Keratinocyte (primary cell): ENCODE measurements around the gene MAP3K4. TPM values are rescaled to one million over a fixed set of nuclear protein-coding genes. Genes with fewer than 3 reads are reported as not detected.

Experiments
- DNase-seq: peaks from one replicate; pipeline ENCODE4 v3.0.0-alpha.2; 2011; ENCODE audit warnings: low read depth, missing footprints, low spot score
- FAIRE-seq: peaks from 2 replicates; lab custom pipeline; 2011; peaks lifted over from hg19 to GRCh38; lab: Jason Lieb, UNC
- H2AFZ ChIP-seq: 2 replicates; pipeline ENCODE4 v1.6.0; 2012; ENCODE audit warnings: low read length, control low read depth, inconsistent platforms; ENCODE audit not compliant: control insufficient read depth
- H3K27ac ChIP-seq: 2 replicates; pipeline ENCODE4 v1.5.1; 2011; ENCODE audit warnings: low read length; ENCODE audit not compliant: control insufficient read depth, insufficient read depth
- H3K27me3 ChIP-seq: 3 replicates; pipeline ENCODE4 v1.6.0; 2011; ENCODE audit warnings: low read length; ENCODE audit not compliant: control insufficient read depth, insufficient read depth; ENCODE audit errors: extremely low read depth
- H3K36me3 ChIP-seq, 2 experiments: 2 replicates in 1 of 2; 3 replicates in 1 of 2; pipeline ENCODE4 v1.5.1; 2011; ENCODE audit warnings: low read length in 2 of 2, mild to moderate bottlenecking in 1 of 2; ENCODE audit not compliant: control insufficient read depth in 2 of 2, insufficient read depth in 2 of 2; ENCODE audit errors: extremely low read depth in 1 of 2
- H3K4me1 ChIP-seq: 3 replicates; pipeline ENCODE4 v1.5.1; 2011; ENCODE audit warnings: low read length; ENCODE audit not compliant: control insufficient read depth, insufficient read depth; ENCODE audit errors: extremely low read depth
- H3K4me2 ChIP-seq: 3 replicates; pipeline ENCODE4 v1.6.0; 2011; ENCODE audit warnings: low read depth, low read length; ENCODE audit not compliant: control insufficient read depth, insufficient read depth; ENCODE audit errors: extremely low read depth
- H3K4me3 ChIP-seq, 3 experiments: fragments of 200-600 bp in 1 of 3; sonication (generic) in 1 of 3; 2 replicates in 2 of 3; 3 replicates in 1 of 3; pipeline ENCODE4 v1.5.1; 2011 to 2016; ENCODE audit warnings: low read length in 3 of 3, mild to moderate bottlenecking in 3 of 3, control low read depth in 2 of 3, inconsistent platforms in 1 of 3, low read depth in 1 of 3, mixed read lengths in 1 of 3, mixed run types in 1 of 3, moderate library complexity in 1 of 3; ENCODE audit not compliant: control insufficient read depth in 2 of 3, insufficient read depth in 2 of 3; ENCODE audit errors: extremely low read depth in 1 of 3
- H3K79me2 ChIP-seq: 2 replicates; pipeline ENCODE4 v1.6.0; 2012; ENCODE audit warnings: low read length; ENCODE audit not compliant: control insufficient read depth, insufficient read depth
- H3K9ac ChIP-seq: 3 replicates; pipeline ENCODE4 v1.6.0; 2011; ENCODE audit warnings: low read length; ENCODE audit not compliant: control insufficient read depth, insufficient read depth; ENCODE audit errors: extremely low read depth
- H3K9me1 ChIP-seq: 3 replicates; pipeline ENCODE4 v1.6.0; 2011; ENCODE audit warnings: low read length; ENCODE audit not compliant: control insufficient read depth, insufficient read depth; ENCODE audit errors: extremely low read depth
- H3K9me3 ChIP-seq: 2 replicates; pipeline ENCODE4 v1.5.1; 2012; ENCODE audit warnings: low read depth, low read length; ENCODE audit not compliant: control insufficient read depth
- H4K20me1 ChIP-seq: 3 replicates; pipeline ENCODE4 v1.6.0; 2011; ENCODE audit warnings: low read length; ENCODE audit not compliant: control insufficient read depth, insufficient read depth; ENCODE audit errors: extremely low read depth
- EZH2 ChIP-seq: IDR thresholded peaks from one replicate; pipeline ENCODE4 v1.6.1; 2012; ENCODE audit warnings: inconsistent platforms, mild to moderate bottlenecking, low read length, moderate library complexity
- dilution Hi-C: fragments of 300-500 bp; cut with MboI; formaldehyde crosslinking; loops from one replicate; pipeline ENCODE4 v1.7.0; 2020; ENCODE audit warnings: low sequenced_read_pairs; ENCODE audit not compliant: extremely low pct_ligation_motif_present
- polyA plus RNA-seq, 5 experiments: library from polyadenylated mRNA; depleted of rRNA in 3 of 5; stranded (reverse) in 3 of 5; stranded (forward) in 1 of 5; unstranded in 1 of 5; fragments of >200 nt; gene quantifications; 1 replicate in 1 of 5; 2 replicates in 3 of 5; 3 replicates in 1 of 5; pipeline versions ENCODE4 v1.2.1 to v1.2.3, GENCODE V29; 2011 to 2012; ENCODE audit warnings: missing spikeins in 2 of 5, low read depth in 1 of 5, low replicate concordance in 1 of 5
- TF ChIP-seq, protein P1 (sequence below), 3 experiments: IDR thresholded peaks in 1 of 3; conservative IDR thresholded peaks in 1 of 3; optimal IDR thresholded peaks in 1 of 3; 2 replicates in 2 of 3; 3 replicates in 1 of 3; pipeline versions ENCODE3 to v1.5.1; 2011; ENCODE audit warnings: low read length in 3 of 3, mild to moderate bottlenecking in 3 of 3, moderate library complexity in 2 of 3, control low read depth in 1 of 3, inconsistent platforms in 1 of 3; ENCODE audit not compliant: insufficient read depth in 2 of 3; ENCODE audit errors: extremely low read depth in 1 of 3

The MAP3K4 gene
- polyA plus RNA-seq, 1 donor (not counting 4 experiments of a cell fraction or from before 2014, with no cell fraction given), result 12.8 TPM

- Histone ChIP-seq H3K4me3 (no peak overlapping the region), H3K4me1 (no peaks in the 10 kb centered on the region), H3K79me2 (no peaks in the 10 kb centered on the region), H3K4me2 (no peak overlapping the region), H4K20me1 (no peaks in the 10 kb centered on the region), H2AFZ (no peak overlapping the region), H3K27ac (no peak overlapping the region), H3K9me3 (no peaks in the 10 kb centered on the region), H3K36me3 (peaks cover 4 to 5% of the 10 kb centered on the region in 2 experiments), H3K27me3 (no peaks in the 10 kb centered on the region), H3K9me1 (no peaks in the 10 kb centered on the region), H3K9ac (no peak overlapping the region)
- FAIRE-seq (no peak), DNase-seq (no peak)
- no peak for TF ChIP-seq EZH2
- TF ChIP-seq, protein P1, sequence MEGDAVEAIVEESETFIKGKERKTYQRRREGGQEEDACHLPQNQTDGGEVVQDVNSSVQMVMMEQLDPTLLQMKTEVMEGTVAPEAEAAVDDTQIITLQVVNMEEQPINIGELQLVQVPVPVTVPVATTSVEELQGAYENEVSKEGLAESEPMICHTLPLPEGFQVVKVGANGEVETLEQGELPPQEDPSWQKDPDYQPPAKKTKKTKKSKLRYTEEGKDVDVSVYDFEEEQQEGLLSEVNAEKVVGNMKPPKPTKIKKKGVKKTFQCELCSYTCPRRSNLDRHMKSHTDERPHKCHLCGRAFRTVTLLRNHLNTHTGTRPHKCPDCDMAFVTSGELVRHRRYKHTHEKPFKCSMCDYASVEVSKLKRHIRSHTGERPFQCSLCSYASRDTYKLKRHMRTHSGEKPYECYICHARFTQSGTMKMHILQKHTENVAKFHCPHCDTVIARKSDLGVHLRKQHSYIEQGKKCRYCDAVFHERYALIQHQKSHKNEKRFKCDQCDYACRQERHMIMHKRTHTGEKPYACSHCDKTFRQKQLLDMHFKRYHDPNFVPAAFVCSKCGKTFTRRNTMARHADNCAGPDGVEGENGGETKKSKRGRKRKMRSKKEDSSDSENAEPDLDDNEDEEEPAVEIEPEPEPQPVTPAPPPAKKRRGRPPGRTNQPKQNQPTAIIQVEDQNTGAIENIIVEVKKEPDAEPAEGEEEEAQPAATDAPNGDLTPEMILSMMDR (optimal IDR thresholded peaks at IDR 0.05 in 1 of 3, IDR thresholded peaks at IDR 0.05 in 1 of 3, conservative IDR thresholded peaks at IDR 0.05 in 1 of 3; ENCODE audit: extremely low read depth in 1 of 3, insufficient read depth in 2 of 3, low read length in 3 of 3), result no peak
- dilution Hi-C loops, result no loop called here
These were observed 163.3 kb downstream of the MAP3K4 start for GRCh38 chr6:161154796-161155335.

DNA sequence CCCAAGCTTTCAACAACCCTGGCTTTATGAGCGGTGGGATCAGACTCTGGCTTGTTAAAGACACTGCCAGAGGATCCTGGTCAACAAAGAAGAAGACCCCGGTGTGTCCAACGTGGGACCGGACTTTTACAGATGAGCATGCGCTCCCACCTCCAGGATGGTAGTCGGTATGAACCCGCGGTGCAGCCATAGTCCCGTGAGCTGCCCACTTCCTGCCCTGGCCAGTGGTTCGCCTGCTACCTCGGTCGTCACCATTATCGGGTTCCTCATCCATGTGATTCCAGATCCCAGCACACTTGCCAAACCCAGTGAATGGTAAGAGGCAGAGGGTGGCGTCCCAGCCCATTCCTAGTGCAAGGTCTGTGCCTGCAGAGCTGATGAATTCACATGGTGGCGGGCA, 169.6 kb downstream of the MAP3K4 start:
- no peak overlapping the region for H3K4me2 ChIP-seq
- FAIRE-seq (no peak), DNase-seq (no peak)
- H3K79me2 ChIP-seq, result no peaks in the 10 kb centered on the region
- peaks cover 9% of the 10 kb centered on the region for H3K4me1 ChIP-seq
- dilution Hi-C loops, result no loop called here
- H3K9ac ChIP-seq, result no peak overlapping the region
- H3K27ac ChIP-seq, result no peak overlapping the region
- peaks cover 3 to 9% of the 10 kb centered on the region in 2 experiments for H3K36me3 ChIP-seq
- TF ChIP-seq EZH2, result no peak
- TF ChIP-seq, protein P1 (optimal IDR thresholded peaks at IDR 0.05 in 1 of 3, IDR thresholded peaks at IDR 0.05 in 1 of 3, conservative IDR thresholded peaks at IDR 0.05 in 1 of 3; ENCODE audit: extremely low read depth in 1 of 3, insufficient read depth in 2 of 3, low read length in 3 of 3), result no peak
- no peaks in the 10 kb centered on the region for H4K20me1 ChIP-seq
- no peaks in the 10 kb centered on the region for H3K9me1 ChIP-seq
- H3K9me3 ChIP-seq, result no peaks in the 10 kb centered on the region
- no peak overlapping the region for H2AFZ ChIP-seq
- H3K27me3 ChIP-seq, result no peaks in the 10 kb centered on the region
- H3K4me3 ChIP-seq, result no peak overlapping the region
